Thoracic aorta (tissue), 2 donors: Measurements from ENCODE around the gene LAMB1. TPM values are rescaled to one million over a fixed set of nuclear protein-coding genes. Genes with fewer than 3 reads are reported as not detected.

Experiments used
- ATAC-seq: fragments of 150-250 bp; one replicate; pipeline ENCODE4 v1.8.0; 2017; ENCODE audit warnings: low read depth; ENCODE audit not compliant: insufficient number of reproducible peaks, low FRiP score
- DNase-seq: peaks from one replicate; pipeline ENCODE4 v3.0.0-alpha.2; 2020; ENCODE audit warnings: low spot score
- H3K27ac ChIP-seq, 2 donors: fragments of 200-600 bp; sonication (generic); 1 replicate in 1 of 2; 2 replicates in 1 of 2; pipeline ENCODE4 v1.5.1; 2016; ENCODE audit warnings: mild to moderate bottlenecking in 2 of 2, moderate library complexity in 2 of 2
- H3K27me3 ChIP-seq: fragments of 200-600 bp; sonication (generic); replicated peaks from 2 replicates; pipeline ENCODE4 v1.6.0; 2016; ENCODE audit warnings: mild to moderate bottlenecking; ENCODE audit not compliant: insufficient read depth
- H3K36me3 ChIP-seq: fragments of 200-600 bp; sonication (generic); one replicate; pipeline ENCODE4 v1.5.1; 2016
- H3K4me1 ChIP-seq, 2 donors: fragments of 200-600 bp; sonication (generic); 1 replicate in 1 of 2; 2 replicates in 1 of 2; pipeline versions ENCODE4 v1.5.1 to v1.6.0; 2016; ENCODE audit warnings: low read depth in 2 of 2, mild to moderate bottlenecking in 1 of 2; ENCODE audit not compliant: control insufficient read depth in 1 of 2
- H3K4me3 ChIP-seq: fragments of 200-600 bp; sonication (generic); 2 replicates; pipeline ENCODE4 v1.5.1; 2016; ENCODE audit warnings: mild to moderate bottlenecking
- H3K9me3 ChIP-seq: fragments of 200-600 bp; sonication (generic); 2 replicates; pipeline ENCODE4 v1.5.1; 2016
- CTCF ChIP-seq: fragments of 200-600 bp; sonication (generic); IDR thresholded peaks from one replicate; pipeline ENCODE4 v1.5.1; 2019; ENCODE audit warnings: antibody characterized with exemption
- total RNA-seq, 2 donors: library from RNA; depleted of rRNA; stranded (reverse); fragments of >200 nt; gene quantifications; one replicate each; pipeline versions ENCODE4 v1.1.0 to v1.2.3, GENCODE V29; 2016

LAMB1 gene
- total RNA-seq, 2 donors from 2014 or later: 144 to 296 TPM

GRCh38 chr7:107948645-107949442, 54.1 kb downstream of the LAMB1 start:
- no peak for TF ChIP-seq CTCF
- no peak for DNase-seq
- H3K27ac ChIP-seq: peak overlapping the region; percentile 74 to 77
- ATAC-seq: peak; percentile 79
- peaks cover 23 to 67% of the 10 kb centered on the region in 2 donors for H3K4me1 ChIP-seq
- no peak overlapping the region for H3K4me3 ChIP-seq
- H3K9me3 ChIP-seq: no peaks in the 10 kb centered on the region
- H3K36me3 ChIP-seq: peaks cover 11% of the 10 kb centered on the region
- H3K27me3 ChIP-seq: no peaks in the 10 kb centered on the region

- ATAC-seq (no peak), DNase-seq (no peak)
- no peak for TF ChIP-seq CTCF
- no peak overlapping the region for H3K4me3 ChIP-seq
- H3K4me1 ChIP-seq: peaks cover 23 to 55% of the 10 kb centered on the region in 2 donors
- peaks cover 10% of the 10 kb centered on the region for H3K36me3 ChIP-seq
- peak overlapping the region in 1 of 2 donors; percentile 32 for H3K27ac ChIP-seq
- no peaks in the 10 kb centered on the region for H3K9me3 ChIP-seq
- no peaks in the 10 kb centered on the region for H3K27me3 ChIP-seq
Measured at GRCh38 chr7:107946881-107947280, 56.1 kb downstream of the LAMB1 start.

GRCh38 chr7:107946451-107946850, 56.5 kb downstream of the LAMB1 start:
- Histone ChIP-seq H3K4me1 (peaks cover 23 to 52% of the 10 kb centered on the region in 2 donors), H3K4me3 (no peak overlapping the region), H3K27ac (peak overlapping the region in 1 of 2 donors; percentile 32), H3K36me3 (peaks cover 5% of the 10 kb centered on the region), H3K9me3 (no peaks in the 10 kb centered on the region), H3K27me3 (no peaks in the 10 kb centered on the region)
- no peak for ATAC-seq
- no peak for DNase-seq
- TF ChIP-seq CTCF: no peak

GRCh38 chr7:107945332-107945731, 57.6 kb downstream of the LAMB1 start:
- no peaks in the 10 kb centered on the region for H3K27me3 ChIP-seq
- no peaks in the 10 kb centered on the region for H3K9me3 ChIP-seq
- no peak for ATAC-seq
- H3K4me3 ChIP-seq: no peak overlapping the region
- DNase-seq: no peak
- H3K36me3 ChIP-seq: no peaks in the 10 kb centered on the region
- no peak for TF ChIP-seq CTCF
- peaks cover 23 to 58% of the 10 kb centered on the region in 2 donors for H3K4me1 ChIP-seq
- no peak overlapping the region for H3K27ac ChIP-seq

GRCh38 chr7:107944411-107945169, 58.4 kb downstream of the LAMB1 start:
- no peaks in the 10 kb centered on the region for H3K36me3 ChIP-seq
- H3K27me3 ChIP-seq: no peaks in the 10 kb centered on the region
- no peaks in the 10 kb centered on the region for H3K9me3 ChIP-seq
- DNase-seq (no peak), ATAC-seq (no peak)
- no peak for TF ChIP-seq CTCF
- H3K4me3 ChIP-seq: no peak overlapping the region
- no peak overlapping the region for H3K27ac ChIP-seq
- H3K4me1 ChIP-seq: peaks cover 23 to 58% of the 10 kb centered on the region in 2 donors
